Calu3 (cell line): ENCODE results near the gene MTMR3. TPM values are rescaled to one million over a fixed set of nuclear protein-coding genes. Genes with fewer than 3 reads are reported as not detected.
"Not testable (repeated sequence)": the region's sequence is repeated elsewhere in the genome, so short reads cannot be mapped to it uniquely, and the experiment has no call there.

Experiments
- BruUV-seq: library from RNA; stranded (reverse); fragments of 400-500 nt; replicated peaks from 2 replicates; lab custom pipeline; 2021; lab: Mats Ljungman, UMichigan
- CTCF ChIA-PET: fragments of 300-600 bp; sonication (Branson Sonifier 250); formaldehyde crosslinking; loops from one replicate; lab custom pipeline; 2022; ENCODE audit warnings: antibody characterized with exemption; lab: Charles Lee
- DNase-seq: peaks from one replicate; pipeline ENCODE4 v3.0.0; 2022
- H3K27ac Mint-ChIP-seq: one replicate; pipeline ENCODE4 v1.8.0; 2022; ENCODE audit warnings: mixed read lengths; ENCODE audit not compliant: unreplicated experiment
- H3K27me3 Mint-ChIP-seq: one replicate; pipeline ENCODE4 v1.8.0; 2022; ENCODE audit warnings: mixed read lengths; ENCODE audit not compliant: unreplicated experiment
- H3K36me3 Mint-ChIP-seq: one replicate; pipeline ENCODE4 v1.8.0; 2022; ENCODE audit warnings: mild to moderate bottlenecking, moderate library complexity, mixed read lengths; ENCODE audit not compliant: insufficient read depth, unreplicated experiment
- H3K4me1 Mint-ChIP-seq: one replicate; pipeline ENCODE4 v1.8.0; 2022; ENCODE audit warnings: mild to moderate bottlenecking, low read depth, mixed read lengths; ENCODE audit not compliant: unreplicated experiment
- H3K4me3 Mint-ChIP-seq: one replicate; pipeline ENCODE4 v1.8.0; 2022; ENCODE audit warnings: mild to moderate bottlenecking, low read depth, moderate library complexity, mixed read lengths; ENCODE audit not compliant: unreplicated experiment
- H3K9me3 Mint-ChIP-seq: one replicate; pipeline ENCODE4 v1.8.0; 2022; ENCODE audit warnings: low read depth, mixed read lengths; ENCODE audit not compliant: unreplicated experiment
- CTCF ChIP-seq: fragments of 200-600 bp; IDR thresholded peaks from one replicate; pipeline ENCODE4 v1.8.0; 2022; ENCODE audit warnings: antibody characterized with exemption; ENCODE audit not compliant: unreplicated experiment
- intact Hi-C: fragments of 100-400 bp; cut with micrococcal nuclease; formaldehyde crosslinking; loops from one replicate; pipeline ENCODE4 v1.10.0; 2022; ENCODE audit not compliant: unreplicated experiment
- total RNA-seq: library from RNA; stranded (reverse); gene quantifications from 2 replicates; pipeline ENCODE4 v1.2.3, GENCODE V29; 2022

MTMR3 gene
- total RNA-seq, 1 experiment from 2014 or later: 34.5 TPM

- no peak for DNase-seq
- H3K9me3 Mint-ChIP-seq: no peaks in the 10 kb centered on the region
- intact Hi-C loops: no loop called here
- no peak for TF ChIP-seq CTCF
- H3K4me3 Mint-ChIP-seq: no peak overlapping the region
- BruUV-seq: no TSS peak
- CTCF ChIA-PET: no interaction called here
- no peak overlapping the region for H3K27ac Mint-ChIP-seq
- H3K27me3 Mint-ChIP-seq: no peaks in the 10 kb centered on the region
- no peaks in the 10 kb centered on the region for H3K4me1 Mint-ChIP-seq
- H3K36me3 Mint-ChIP-seq: no peaks in the 10 kb centered on the region
Measured at GRCh38 chr22:29854432-29854831, 28.5 kb upstream of the MTMR3 start.

- intact Hi-C loops: no loop called here
- CTCF ChIA-PET: no interaction called here
- no peak for DNase-seq
- H3K27me3 Mint-ChIP-seq: no peaks in the 10 kb centered on the region
- TF ChIP-seq CTCF: no peak
- no TSS peak for BruUV-seq
- H3K36me3 Mint-ChIP-seq: no peaks in the 10 kb centered on the region
- H3K27ac Mint-ChIP-seq: no peak overlapping the region
- H3K9me3 Mint-ChIP-seq: no peaks in the 10 kb centered on the region
- no peaks in the 10 kb centered on the region for H3K4me1 Mint-ChIP-seq
- H3K4me3 Mint-ChIP-seq: no peak overlapping the region
Measured at GRCh38 chr22:29855611-29856181, 27.3 kb upstream of the MTMR3 start.

- intact Hi-C loops: no loop called here
- Mint-ChIP-seq H3K4me1 (no peaks in the 10 kb centered on the region), H3K27ac (no peak overlapping the region), H3K27me3 (no peaks in the 10 kb centered on the region), H3K36me3 (no peaks in the 10 kb centered on the region), H3K9me3 (no peaks in the 10 kb centered on the region), H3K4me3 (no peak overlapping the region)
- no TSS peak for BruUV-seq
- TF ChIP-seq CTCF: no peak
- no peak for DNase-seq
- CTCF ChIA-PET: no interaction called here
Measured at GRCh38 chr22:29856496-29856895, 26.5 kb upstream of the MTMR3 start.

- DNase-seq, CTCF ChIA-PET, H3K4me1 Mint-ChIP-seq, H3K4me3 Mint-ChIP-seq, H3K27ac Mint-ChIP-seq, H3K27me3 Mint-ChIP-seq, BruUV-seq, H3K36me3 Mint-ChIP-seq, intact Hi-C loops, H3K9me3 Mint-ChIP-seq: not testable (repeated sequence)
Measured at GRCh38 chr22:29859030-29859429, 23.9 kb upstream of the MTMR3 start.

- H3K4me1 Mint-ChIP-seq: no peaks in the 10 kb centered on the region
- no peaks in the 10 kb centered on the region for H3K27me3 Mint-ChIP-seq
- H3K9me3 Mint-ChIP-seq: no peaks in the 10 kb centered on the region
- no peak overlapping the region for H3K27ac Mint-ChIP-seq
- no TSS peak for BruUV-seq
- TF ChIP-seq CTCF: no peak
- intact Hi-C loops: no loop called here
- CTCF ChIA-PET: no interaction called here
- H3K36me3 Mint-ChIP-seq: no peaks in the 10 kb centered on the region
- H3K4me3 Mint-ChIP-seq: no peak overlapping the region
- no peak for DNase-seq
Measured at GRCh38 chr22:29860006-29860766, 22.8 kb upstream of the MTMR3 start.
